ENCODE data around the gene CCL19.

Gene CCL19

DNA sequence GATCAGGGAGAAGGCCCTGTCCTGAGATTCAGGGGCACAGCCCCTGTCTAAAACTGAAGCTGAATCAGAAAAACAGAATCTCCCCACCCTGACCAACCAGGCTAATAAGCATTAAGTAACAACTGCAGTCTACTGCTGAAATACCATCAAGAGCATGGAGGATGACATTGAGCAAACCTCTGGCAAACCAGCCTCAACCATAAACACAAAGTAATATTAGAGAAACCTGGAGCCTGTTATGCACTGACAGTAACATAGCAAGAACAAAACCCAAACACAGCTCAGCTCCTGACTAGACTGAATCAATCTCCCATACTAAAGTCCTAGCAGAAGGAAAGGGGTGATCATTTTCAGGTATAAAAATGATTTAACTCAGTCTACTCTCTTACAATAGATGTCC is 43.6 kb upstream of the CCL19 start:
- H3K9me3 ChIP-seq (ENCODE audit: insufficient read depth, low read depth, low read length), result no peaks in the 10 kb centered on the region
- no peak overlapping the region for H3K4me3 ChIP-seq (ENCODE audit: low read length, poor library complexity, severe bottlenecking)
- no peaks in the 10 kb centered on the region for H3K79me2 ChIP-seq (ENCODE audit: insufficient read depth, low read length)
- no peak overlapping the region for H2AFZ ChIP-seq (ENCODE audit: low read length)
- H3K4me2 ChIP-seq (ENCODE audit: low read depth, low read length, poor library complexity, severe bottlenecking), result no peak overlapping the region
- H3K27me3 ChIP-seq (ENCODE audit: insufficient read depth, low read length, poor library complexity, severe bottlenecking), result no peaks in the 10 kb centered on the region
- H4K20me1 ChIP-seq (ENCODE audit: insufficient read depth, low read length, poor library complexity, severe bottlenecking), result no peaks in the 10 kb centered on the region
- TF ChIP-seq EZH2phosphoT487 (IDR thresholded peaks at IDR 0.05; ENCODE audit: borderline replicate concordance), result no peak
- TF ChIP-seq, protein P1, sequence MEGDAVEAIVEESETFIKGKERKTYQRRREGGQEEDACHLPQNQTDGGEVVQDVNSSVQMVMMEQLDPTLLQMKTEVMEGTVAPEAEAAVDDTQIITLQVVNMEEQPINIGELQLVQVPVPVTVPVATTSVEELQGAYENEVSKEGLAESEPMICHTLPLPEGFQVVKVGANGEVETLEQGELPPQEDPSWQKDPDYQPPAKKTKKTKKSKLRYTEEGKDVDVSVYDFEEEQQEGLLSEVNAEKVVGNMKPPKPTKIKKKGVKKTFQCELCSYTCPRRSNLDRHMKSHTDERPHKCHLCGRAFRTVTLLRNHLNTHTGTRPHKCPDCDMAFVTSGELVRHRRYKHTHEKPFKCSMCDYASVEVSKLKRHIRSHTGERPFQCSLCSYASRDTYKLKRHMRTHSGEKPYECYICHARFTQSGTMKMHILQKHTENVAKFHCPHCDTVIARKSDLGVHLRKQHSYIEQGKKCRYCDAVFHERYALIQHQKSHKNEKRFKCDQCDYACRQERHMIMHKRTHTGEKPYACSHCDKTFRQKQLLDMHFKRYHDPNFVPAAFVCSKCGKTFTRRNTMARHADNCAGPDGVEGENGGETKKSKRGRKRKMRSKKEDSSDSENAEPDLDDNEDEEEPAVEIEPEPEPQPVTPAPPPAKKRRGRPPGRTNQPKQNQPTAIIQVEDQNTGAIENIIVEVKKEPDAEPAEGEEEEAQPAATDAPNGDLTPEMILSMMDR (conservative IDR thresholded peaks at IDR 0.05; ENCODE audit: low read length), result no peak
- H3K4me1 ChIP-seq (ENCODE audit: insufficient read depth, low read length, poor library complexity, severe bottlenecking), result no peaks in the 10 kb centered on the region
- H3K36me3 ChIP-seq (ENCODE audit: insufficient read depth, low read length), result no peaks in the 10 kb centered on the region
- H3K9ac ChIP-seq (ENCODE audit: low read depth, low read length, poor library complexity, severe bottlenecking), result no peak overlapping the region
- H3K9me2 ChIP-seq (replicated peaks; ENCODE audit: low read depth, low read length), result no peaks in the 10 kb centered on the region
- H3F3A ChIP-seq (ENCODE audit: low read depth), result no peaks in the 10 kb centered on the region

DNA sequence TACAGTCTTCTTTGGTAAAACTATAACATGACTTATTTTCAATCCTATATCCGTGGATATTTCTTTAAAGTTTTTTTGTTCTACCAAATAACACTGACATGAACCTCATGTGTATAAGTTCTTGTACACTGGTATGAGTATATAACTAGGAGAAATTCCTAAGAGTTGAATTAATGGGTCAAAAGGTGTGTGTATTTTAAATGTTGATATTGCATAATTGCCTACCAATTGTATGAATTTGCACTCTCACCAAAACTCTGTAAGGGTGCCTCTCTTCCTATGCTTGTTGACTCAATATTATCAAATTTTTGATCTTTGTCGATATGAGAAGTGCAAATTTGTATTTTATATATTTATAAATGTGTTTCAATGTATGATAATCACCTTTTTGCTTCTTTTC is 41.8 kb upstream of the CCL19 start:
- Histone ChIP-seq H3F3A (ENCODE audit: low read depth) (no peaks in the 10 kb centered on the region), H3K79me2 (ENCODE audit: insufficient read depth, low read length) (no peaks in the 10 kb centered on the region), H3K27me3 (ENCODE audit: insufficient read depth, low read length, poor library complexity, severe bottlenecking) (no peaks in the 10 kb centered on the region), H3K9me3 (ENCODE audit: insufficient read depth, low read depth, low read length) (no peaks in the 10 kb centered on the region), H4K20me1 (ENCODE audit: insufficient read depth, low read length, poor library complexity, severe bottlenecking) (no peaks in the 10 kb centered on the region), H3K9me2 (replicated peaks; ENCODE audit: low read depth, low read length) (no peaks in the 10 kb centered on the region), H3K4me1 (ENCODE audit: insufficient read depth, low read length, poor library complexity, severe bottlenecking) (no peaks in the 10 kb centered on the region), H3K36me3 (ENCODE audit: insufficient read depth, low read length) (no peaks in the 10 kb centered on the region), H3K4me2 (ENCODE audit: low read depth, low read length, poor library complexity, severe bottlenecking) (no peak overlapping the region), H2AFZ (ENCODE audit: low read length) (no peak overlapping the region), H3K9ac (ENCODE audit: low read depth, low read length, poor library complexity, severe bottlenecking) (no peak overlapping the region), H3K4me3 (ENCODE audit: low read length, poor library complexity, severe bottlenecking) (no peak overlapping the region)
- TF ChIP-seq, protein P1 (conservative IDR thresholded peaks at IDR 0.05; ENCODE audit: low read length), result no peak
- TF ChIP-seq EZH2phosphoT487 (IDR thresholded peaks at IDR 0.05; ENCODE audit: borderline replicate concordance), result no peak

DNA sequence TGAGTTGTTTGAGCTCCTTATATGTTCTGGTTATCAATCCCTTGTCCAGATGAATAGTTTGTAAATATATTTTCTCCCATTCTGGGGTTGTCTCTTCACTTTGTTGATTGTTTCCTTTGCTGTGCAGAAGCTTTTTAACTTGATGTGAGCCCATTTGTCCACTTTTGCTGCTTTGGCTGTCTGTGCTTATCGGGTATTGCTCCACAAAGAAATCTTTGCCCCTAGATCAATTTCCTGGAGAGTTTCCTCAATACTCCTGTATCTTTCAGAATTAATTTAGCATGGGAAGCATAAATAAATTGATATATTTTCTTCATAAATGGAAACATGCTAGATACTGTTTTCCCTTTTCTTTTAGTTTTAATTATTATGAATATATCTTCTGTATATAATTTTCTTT is 41.4 kb upstream of the CCL19 start:
- Histone ChIP-seq H3K9me2 (replicated peaks; ENCODE audit: low read depth, low read length) (no peaks in the 10 kb centered on the region), H3K9ac (ENCODE audit: low read depth, low read length, poor library complexity, severe bottlenecking) (no peak overlapping the region), H3K36me3 (ENCODE audit: insufficient read depth, low read length) (no peaks in the 10 kb centered on the region), H4K20me1 (ENCODE audit: insufficient read depth, low read length, poor library complexity, severe bottlenecking) (no peaks in the 10 kb centered on the region), H3K4me2 (ENCODE audit: low read depth, low read length, poor library complexity, severe bottlenecking) (no peak overlapping the region), H3K27me3 (ENCODE audit: insufficient read depth, low read length, poor library complexity, severe bottlenecking) (no peaks in the 10 kb centered on the region), H3F3A (ENCODE audit: low read depth) (no peaks in the 10 kb centered on the region), H3K79me2 (ENCODE audit: insufficient read depth, low read length) (no peaks in the 10 kb centered on the region), H3K9me3 (ENCODE audit: insufficient read depth, low read depth, low read length) (no peaks in the 10 kb centered on the region), H2AFZ (ENCODE audit: low read length) (no peak overlapping the region), H3K4me3 (ENCODE audit: low read length, poor library complexity, severe bottlenecking) (no peak overlapping the region), H3K4me1 (ENCODE audit: insufficient read depth, low read length, poor library complexity, severe bottlenecking) (no peaks in the 10 kb centered on the region)
- TF ChIP-seq EZH2phosphoT487 (IDR thresholded peaks at IDR 0.05; ENCODE audit: borderline replicate concordance), result no peak
- TF ChIP-seq, protein P1 (conservative IDR thresholded peaks at IDR 0.05; ENCODE audit: low read length), result no peak

All from Loucy (cell line).